HG03064 (cell line): ENCODE measurements around the gene ATP5ME.
"Not testable (repeated sequence)": the region's sequence is repeated elsewhere in the genome, so short reads cannot be mapped to it uniquely, and the experiment has no call there.

Experiments
- ATAC-seq: cut with Tn5 transposase; IDR thresholded peaks from one replicate; pipeline ENCODE4 v1.9.1; 2021; ENCODE audit warnings: low read depth; ENCODE audit not compliant: unreplicated experiment

ATP5ME gene

DNA sequence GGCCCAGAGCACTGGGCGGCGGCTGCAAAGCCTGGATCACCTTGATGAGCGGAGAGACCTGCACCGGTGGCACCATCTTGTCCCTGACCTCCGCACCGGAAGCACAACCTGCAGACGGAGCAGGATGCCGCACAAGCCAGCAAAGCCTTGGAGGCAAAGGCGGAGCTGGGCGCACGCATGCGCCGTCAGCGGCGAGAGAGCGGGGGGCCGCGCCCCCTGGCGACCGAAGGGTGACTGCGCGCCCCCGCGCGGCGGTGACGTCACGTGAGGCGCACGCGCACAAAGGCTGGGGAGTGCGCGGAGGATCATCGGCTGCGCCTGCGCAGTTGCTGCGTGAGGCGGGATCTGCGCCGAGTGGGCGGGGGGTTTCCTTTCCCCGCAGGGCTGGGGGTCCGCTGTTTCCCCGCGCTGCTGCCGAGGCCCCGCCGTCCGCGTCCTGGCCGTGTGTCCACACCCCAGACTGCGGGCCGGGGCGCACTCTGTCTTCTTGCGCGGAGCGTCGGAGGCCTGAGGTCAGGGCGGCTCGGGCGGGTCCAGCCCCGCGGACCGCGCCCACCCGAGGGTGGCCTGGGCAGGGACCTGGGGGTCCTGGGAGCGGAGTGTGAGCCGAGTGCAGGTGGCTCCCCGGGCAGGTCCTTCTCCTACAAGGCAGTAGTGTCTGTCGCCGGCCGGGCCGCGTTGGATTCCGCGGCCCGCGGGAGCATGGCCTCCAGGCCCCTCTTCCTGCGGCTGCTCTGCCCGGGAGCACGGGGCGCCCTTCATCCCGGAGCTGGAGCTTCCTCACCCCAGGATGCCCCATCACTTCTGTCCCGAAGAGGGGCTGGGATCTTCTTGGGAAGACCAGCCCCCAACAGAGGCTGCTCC lies at the start of gene ATP5ME, which contains the start of gene MYL5:
TSS of gene ATP5ME (minus strand) at position 105 of the 864 bp plus-strand sequence. CDS start at position 76, 29 bp downstream.
TSS of gene MYL5 (plus strand) at position 371 of the 864 bp plus-strand sequence. CDS start 3,485 bp downstream, outside the sequence.
- peak; percentile 56 for ATAC-seq

GRCh38 chr4:722851-723360 lies 48.8 kb upstream of the ATP5ME start:
- no peak for ATAC-seq

- ATAC-seq, result no peak
Measured at GRCh38 chr4:722169-722725, 48.2 kb upstream of the ATP5ME start.

- no peak for ATAC-seq
Measured at GRCh38 chr4:721261-722168, 47.4 kb upstream of the ATP5ME start.

DNA sequence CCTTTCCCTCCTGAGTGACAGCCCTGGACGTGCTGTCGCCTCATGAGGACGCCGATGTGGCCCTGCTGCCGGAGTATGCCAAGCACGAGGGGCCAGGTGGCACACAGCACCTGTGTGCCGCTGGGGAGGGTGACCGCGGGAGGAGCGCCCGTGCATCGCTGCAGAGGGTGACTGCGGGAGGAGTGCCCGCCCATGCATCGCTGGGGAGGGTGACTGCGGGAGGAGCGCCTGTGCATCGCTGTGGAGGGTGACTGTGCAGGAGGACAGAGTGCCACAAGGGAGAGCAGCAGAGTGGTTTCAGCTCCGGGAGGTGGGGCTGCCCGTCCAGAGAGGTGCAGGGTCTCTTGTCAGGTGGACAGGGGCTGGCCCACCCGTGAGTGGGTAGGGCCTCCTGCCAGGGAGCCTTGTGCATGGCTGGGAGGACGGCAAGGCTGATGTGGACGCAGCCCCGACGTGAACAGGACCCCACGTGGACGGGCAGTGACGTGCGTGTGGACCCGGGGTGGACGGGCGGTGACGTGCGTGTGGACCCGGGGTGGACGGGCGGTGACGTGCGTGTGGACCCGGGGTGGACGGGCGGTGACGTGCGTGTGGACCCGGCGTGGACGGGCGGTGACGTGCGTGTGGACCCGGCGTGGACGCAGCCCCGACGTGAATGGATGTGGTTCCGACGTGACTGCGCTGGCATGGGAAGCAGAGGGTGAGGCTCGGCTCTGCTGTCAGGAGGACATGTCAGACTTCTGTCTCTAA lies 46.2 kb upstream of the ATP5ME start:
- ATAC-seq, result no peak

DNA sequence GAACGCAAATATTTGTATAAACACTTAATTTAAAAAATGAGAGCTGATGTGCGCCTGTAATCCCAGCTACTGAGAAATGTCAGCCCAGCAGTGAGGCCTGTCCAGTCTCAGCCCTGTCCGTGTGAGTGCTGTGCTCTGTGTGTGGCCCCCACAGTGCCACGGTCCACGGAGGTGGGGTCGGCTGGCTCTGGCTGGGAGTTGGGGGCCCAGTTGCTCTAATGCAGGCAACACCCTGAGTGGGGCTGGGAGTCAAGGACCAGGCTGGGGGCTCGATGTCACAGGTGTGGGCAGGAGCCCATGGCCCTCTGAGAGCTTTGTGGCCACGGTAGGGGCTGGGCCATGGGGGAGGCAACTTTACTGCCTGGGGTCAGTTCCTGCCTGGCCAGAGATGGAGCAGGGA lies 44.4 kb upstream of the ATP5ME start:
- no peak for ATAC-seq

DNA sequence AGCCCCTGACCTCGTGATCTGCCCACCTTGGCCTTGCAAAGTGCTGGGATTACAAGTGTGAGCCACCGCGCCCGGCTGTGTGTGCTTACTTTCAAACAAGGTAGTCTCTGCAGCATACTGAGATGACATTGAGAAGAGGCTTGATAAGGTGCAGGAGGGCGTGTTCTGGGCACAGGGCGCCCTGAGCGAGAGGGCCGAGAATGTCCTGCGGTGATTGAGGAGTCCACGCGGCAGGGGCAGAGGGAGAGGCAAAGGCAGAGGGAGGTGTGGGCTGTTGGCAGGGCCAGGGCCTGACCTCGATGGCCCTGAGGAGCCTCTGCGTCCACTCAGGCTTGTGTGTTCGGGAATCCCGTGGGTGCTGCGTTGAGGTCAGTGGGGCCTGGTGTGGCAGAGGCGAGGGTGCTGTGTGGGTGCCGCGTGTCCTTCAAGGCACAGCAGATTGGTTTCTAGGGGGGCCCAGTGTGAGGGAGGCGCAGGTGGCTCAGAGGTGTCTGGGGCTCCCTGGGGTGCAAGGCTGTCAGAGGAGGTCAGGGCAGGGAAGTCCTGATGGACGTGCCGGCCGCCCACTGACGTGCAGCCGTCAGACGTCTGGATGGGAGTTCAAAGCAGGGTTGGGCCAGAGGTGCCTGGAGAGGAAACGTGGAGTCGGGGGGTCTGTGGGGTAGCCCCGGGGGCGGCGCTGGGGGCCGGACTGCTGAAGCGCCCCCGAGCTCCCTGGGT lies 43.7 kb upstream of the ATP5ME start:
- ATAC-seq, result no peak

- no peak for ATAC-seq
Measured at GRCh38 chr4:714087-714486, 40.0 kb upstream of the ATP5ME start.

- no peak for ATAC-seq
Measured at GRCh38 chr4:712916-713632, 39.0 kb upstream of the ATP5ME start.

DNA sequence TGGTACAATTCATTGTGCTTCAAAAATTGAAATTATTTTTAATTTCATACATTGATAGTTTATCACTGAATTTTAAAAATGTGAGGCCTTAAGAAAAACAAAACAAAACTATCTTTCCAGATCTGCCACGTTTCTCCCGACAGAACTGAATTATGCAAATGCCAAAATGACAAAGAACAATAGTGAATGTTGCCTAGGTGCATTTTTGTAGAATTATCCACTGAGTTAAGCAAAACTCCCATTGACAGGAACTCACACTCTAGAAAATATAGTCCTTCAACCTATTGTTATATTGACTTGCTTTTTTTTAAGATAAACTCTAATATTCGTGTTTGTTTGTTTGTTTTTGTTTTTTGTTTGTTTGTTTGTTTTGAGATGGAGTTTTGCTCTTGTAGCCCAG lies 38.0 kb upstream of the ATP5ME start:
- ATAC-seq, result no peak

GRCh38 chr4:710916-711315 lies 36.8 kb upstream of the ATP5ME start:
- ATAC-seq, result no peak

GRCh38 chr4:710116-710515 lies 36.0 kb upstream of the ATP5ME start:
- no peak for ATAC-seq

- ATAC-seq, result no peak
Measured at GRCh38 chr4:709348-709747, 35.3 kb upstream of the ATP5ME start.

DNA sequence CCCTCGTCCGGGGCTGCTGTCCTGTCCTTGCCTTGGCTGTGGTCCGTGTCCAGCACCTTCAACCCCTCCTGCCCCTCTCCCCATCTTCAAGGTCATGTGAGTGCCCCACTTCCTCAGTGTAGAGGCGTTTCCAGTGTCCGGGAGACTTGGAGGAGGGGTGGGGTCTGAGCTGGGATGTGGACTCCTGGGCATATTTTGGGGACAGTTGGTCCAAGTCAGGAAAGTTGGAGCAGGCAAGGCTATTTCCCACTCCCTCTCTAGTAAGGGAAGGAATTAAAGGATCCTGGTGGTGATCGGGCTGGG lies 34.5 kb upstream of the ATP5ME start:
- ATAC-seq, result no peak

DNA sequence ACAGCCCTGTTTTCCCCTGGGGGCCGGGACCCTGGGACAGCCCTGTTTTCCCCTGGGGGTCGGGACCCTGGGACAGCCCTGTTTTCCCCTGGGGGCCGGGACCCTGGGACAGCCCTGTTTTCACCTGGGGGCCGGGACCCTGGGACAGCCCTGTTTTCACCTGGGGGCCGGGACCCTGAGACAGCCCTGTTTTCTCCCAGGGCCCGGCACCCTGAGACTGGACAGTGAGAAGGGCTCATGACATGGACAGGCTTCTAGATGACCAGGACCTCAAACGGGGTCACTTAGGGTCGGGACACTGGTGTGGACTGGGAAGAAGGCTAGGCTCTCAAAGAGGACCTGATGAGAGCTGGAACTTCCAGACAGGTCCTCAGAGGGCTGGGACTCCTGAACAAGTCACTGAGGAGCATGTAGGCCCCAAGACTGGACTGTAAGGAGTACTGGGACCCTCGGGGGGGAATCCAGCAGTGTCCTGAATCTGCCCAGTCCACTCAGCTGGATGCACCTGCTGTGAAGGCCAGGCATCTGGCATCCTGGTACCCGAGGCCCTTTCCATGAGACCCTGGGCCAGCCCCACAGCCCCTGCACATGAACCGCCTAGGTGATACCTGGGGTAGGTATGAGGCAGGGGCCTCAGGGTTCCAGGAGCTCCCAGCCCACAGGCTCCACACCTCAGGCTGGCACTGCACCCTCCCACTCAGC lies 34.0 kb upstream of the ATP5ME start:
- no peak for ATAC-seq

DNA sequence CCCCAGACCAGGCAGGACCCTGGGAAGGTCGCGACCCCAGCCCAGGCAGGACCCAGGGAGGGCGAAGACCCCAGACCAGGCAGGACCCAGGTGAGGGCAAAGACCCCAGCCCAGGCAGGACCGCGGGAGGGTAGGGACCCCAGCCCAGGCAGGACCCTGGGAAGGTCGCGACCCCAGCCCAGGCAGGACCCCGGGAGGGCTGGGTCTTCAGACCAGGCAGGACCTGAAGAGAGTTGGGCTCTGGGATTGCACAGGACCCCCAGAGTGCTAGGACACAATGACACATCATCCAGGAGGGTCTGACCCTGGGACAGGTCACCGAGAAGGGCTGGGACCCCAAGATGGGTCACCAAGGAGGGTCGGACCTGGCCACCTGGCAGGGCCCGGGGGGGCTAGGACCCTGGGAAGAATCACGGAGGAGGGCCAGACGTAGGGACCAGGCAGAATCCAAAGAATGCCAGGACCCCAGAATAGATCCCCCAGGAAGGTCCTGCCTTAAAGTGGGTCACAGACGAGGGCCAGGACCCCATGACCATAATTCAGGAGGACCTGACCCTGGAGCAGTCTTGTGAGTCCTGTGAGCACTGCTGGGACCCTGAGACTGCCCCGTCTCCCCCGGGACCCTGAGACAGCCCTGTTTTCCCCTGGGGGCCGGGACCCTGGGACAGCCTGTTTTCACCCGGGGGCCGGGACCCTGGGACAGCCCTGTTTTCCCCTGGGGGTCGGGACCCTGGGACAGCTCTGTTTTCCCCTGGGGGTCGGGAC lies 32.9 kb upstream of the ATP5ME start:
- ATAC-seq, result no peak

- not testable (repeated sequence) for ATAC-seq
Measured at GRCh38 chr4:706083-706633, 32.1 kb upstream of the ATP5ME start.
